Right lobe of liver (tissue), 4 donors: Measurements from ENCODE around the gene PPM1H.

Experiments
- CTCF ChIP-seq, 4 donors: fragments of 200-600 bp in 3 of 4; fragments of 450-650 bp in 1 of 4; IDR thresholded peaks; one replicate each; pipeline versions ENCODE4 v1.5.1 to v1.8.0; 2016 to 2022; ENCODE audit warnings: antibody characterized with exemption in 4 of 4, mild to moderate bottlenecking in 2 of 4
- POLR2A ChIP-seq: fragments of 450-650 bp; IDR thresholded peaks from one replicate; pipeline ENCODE4 v1.6.1; 2017; ENCODE audit warnings: antibody characterized with exemption, mild to moderate bottlenecking
- donor health status: DM: no; HTN: no; CAD: no.
- donor health status: DM: no; HTN: no; CAD: no.
- donor health status: DM: no; HTN: yes; CAD: no.

GRCh38 chr12:62793256-62794217 is 141.4 kb downstream of the PPM1H start:
- TF ChIP-seq CTCF (IDR thresholded peaks at IDR 0.05): peak; percentile 95 to 99 (median 96)
- no peak for TF ChIP-seq POLR2A
